SK-N-SH (cell line): Measurements from ENCODE around the gene SOBP. TPM values are rescaled to one million over a fixed set of nuclear protein-coding genes. Genes with fewer than 3 reads are reported as not detected.

Source experiments
- CTCF ChIA-PET: fragments of 300-600, 350-600 bp; formaldehyde crosslinking; extraction: SDS; loops from one replicate; lab custom pipeline; 2021; lab: Yijun Ruan, JAX
- POLR2A ChIA-PET: fragments of 350-600 bp; sonication (Branson Sonifier 250); formaldehyde crosslinking; extraction: SDS; loops from one replicate; lab custom pipeline; 2020; ENCODE audit warnings: antibody characterized with exemption, inconsistent platforms; lab: Yijun Ruan, JAX
- DNase-seq: peaks from one replicate; pipeline ENCODE4 v3.0.0; 2012
- H2AFZ ChIP-seq: fragments of 200-600 bp; sonication (generic); 2 replicates; pipeline ENCODE4 v1.8.1; 2016; ENCODE audit warnings: antibody characterized with exemption, mild to moderate bottlenecking, low read depth
- H3F3A ChIP-seq: fragments of 200-600 bp; sonication (generic); replicated peaks from 2 replicates; pipeline ENCODE3; 2016; ENCODE audit warnings: antibody characterized with exemption, mild to moderate bottlenecking; ENCODE audit not compliant: insufficient read depth
- H3K27ac ChIP-seq, 2 experiments: fragments of 200-500 bp in 1 of 2; fragments of 200-600 bp in 1 of 2; sonication (Bioruptor generic) in 1 of 2; sonication (generic), shearing (Covaris generic) in 1 of 2; 2 replicates each; pipeline versions ENCODE4 v1.5.1 to v1.6.1; 2014 to 2016; ENCODE audit warnings: low read depth in 2 of 2, inconsistent platforms in 1 of 2, low read length in 1 of 2, mild to moderate bottlenecking in 1 of 2, mixed read lengths in 1 of 2
- H3K27me3 ChIP-seq: fragments of 200-600 bp; sonication (generic), shearing (Covaris generic); 2 replicates; pipeline ENCODE4 v1.6.1; 2016; ENCODE audit warnings: mixed run types; ENCODE audit not compliant: insufficient read depth
- H3K36me3 ChIP-seq, 2 experiments: fragments of 200-500 bp in 1 of 2; fragments of 200-600 bp in 1 of 2; sonication (Bioruptor generic) in 1 of 2; sonication (generic) in 1 of 2; replicated peaks in 1 of 2; 2 replicates each; pipeline versions ENCODE3 to v1.5.1; 2014 to 2016; ENCODE audit warnings: low read length in 1 of 2, mild to moderate bottlenecking in 1 of 2; ENCODE audit not compliant: insufficient read depth in 2 of 2, control insufficient read depth in 1 of 2
- H3K4me1 ChIP-seq, 2 experiments: fragments of 200-500 bp in 1 of 2; fragments of 200-600 bp in 1 of 2; sonication (Bioruptor generic) in 1 of 2; sonication (generic), shearing (Covaris generic) in 1 of 2; 2 replicates each; pipeline versions ENCODE4 v1.5.1 to v1.6.1; 2014 to 2016; ENCODE audit warnings: low read depth in 1 of 2, low read length in 1 of 2, mixed run types in 1 of 2; ENCODE audit not compliant: insufficient read depth in 2 of 2, control insufficient read depth in 1 of 2
- H3K4me2 ChIP-seq: fragments of 200-600 bp; sonication (generic), shearing (Covaris generic); 2 replicates; pipeline ENCODE4 v1.6.1; 2017; ENCODE audit warnings: mixed run types
- H3K4me3 ChIP-seq, 2 experiments: fragments of 200-500 bp in 1 of 2; fragments of 200-600 bp in 1 of 2; sonication (Bioruptor generic) in 1 of 2; sonication (generic), shearing (Covaris generic) in 1 of 2; 2 replicates each; pipeline versions ENCODE4 v1.5.1 to v1.8.1; 2014 to 2016; ENCODE audit warnings: low read depth in 2 of 2, inconsistent platforms in 1 of 2, low read length in 1 of 2, mild to moderate bottlenecking in 1 of 2, mixed read lengths in 1 of 2, moderate library complexity in 1 of 2
- H3K79me2 ChIP-seq: fragments of 200-600 bp; sonication (generic); 2 replicates; pipeline ENCODE4 v1.8.1; 2017; ENCODE audit warnings: mild to moderate bottlenecking; ENCODE audit not compliant: insufficient read depth
- H3K9ac ChIP-seq: fragments of 200-600 bp; sonication (generic); 2 replicates; pipeline ENCODE4 v1.6.1; 2017; ENCODE audit warnings: mixed run types
- H3K9me2 ChIP-seq: fragments of 200-600 bp; sonication (generic); 2 replicates; pipeline ENCODE4 v1.6.1; 2017; ENCODE audit warnings: mixed run types
- H3K9me3 ChIP-seq: fragments of 200-600 bp; sonication (generic); 2 replicates; pipeline ENCODE4 v1.6.1; 2017; ENCODE audit warnings: mixed run types, mild to moderate bottlenecking, moderate library complexity
- H4K20me1 ChIP-seq: fragments of 200-600 bp; sonication (generic); 2 replicates; pipeline ENCODE4 v1.6.1; 2017; ENCODE audit warnings: mild to moderate bottlenecking, mixed run types; ENCODE audit not compliant: insufficient read depth
- CHD2 ChIP-seq: fragments of 150-350 bp; IDR thresholded peaks from 2 replicates; pipeline ENCODE4 v1.6.1; 2018; ENCODE audit warnings: low read length; ENCODE audit not compliant: partially characterized antibody
- ELF1 ChIP-seq: IDR thresholded peaks from 2 replicates; pipeline ENCODE4 v1.4.0; 2012
- FOXJ3 ChIP-seq: sonication (generic); formaldehyde crosslinking; IDR thresholded peaks from 2 replicates; pipeline ENCODE4 v1.5.1; 2020; ENCODE audit warnings: mild to moderate bottlenecking, missing genetic modification reagents
- GABPA ChIP-seq: IDR thresholded peaks from 2 replicates; pipeline ENCODE4 v1.4.0; 2012; ENCODE audit warnings: low read depth, mild to moderate bottlenecking
- JUND ChIP-seq: IDR thresholded peaks from 2 replicates; pipeline ENCODE4 v1.4.0; 2012
- MEF2A ChIP-seq: IDR thresholded peaks from 2 replicates; pipeline ENCODE4 v1.4.0; 2012; ENCODE audit warnings: low read depth, borderline replicate concordance
- NFIC ChIP-seq: IDR thresholded peaks from 2 replicates; pipeline ENCODE4 v1.4.0; 2012; ENCODE audit warnings: borderline replicate concordance
- NRF1 ChIP-seq: IDR thresholded peaks from 2 replicates; pipeline ENCODE4 v1.6.1; 2012; ENCODE audit warnings: low read depth, mild to moderate bottlenecking, low read length
- RAD21 ChIP-seq: IDR thresholded peaks from 2 replicates; pipeline ENCODE4 v1.6.1; 2012; ENCODE audit warnings: mild to moderate bottlenecking, low read length
- RCOR1 ChIP-seq: fragments of 150-350 bp; IDR thresholded peaks from 2 replicates; pipeline ENCODE4 v1.6.1; 2017; ENCODE audit warnings: antibody characterized with exemption, low read length
- RFX5 ChIP-seq: IDR thresholded peaks from 2 replicates; pipeline ENCODE4 v1.6.1; 2012; ENCODE audit warnings: mild to moderate bottlenecking, improper control_type of control experiment, low read length
- SIN3A ChIP-seq: IDR thresholded peaks from 2 replicates; pipeline ENCODE4 v1.6.1; 2012; ENCODE audit warnings: low read depth, mild to moderate bottlenecking, low read length, moderate library complexity, borderline replicate concordance
- SMC3 ChIP-seq: IDR thresholded peaks from 2 replicates; pipeline ENCODE4 v1.6.1; 2012; ENCODE audit warnings: low read depth, low read length, improper control_type of control experiment
- TAF1 ChIP-seq: IDR thresholded peaks from 2 replicates; pipeline ENCODE4 v1.6.1; 2012; ENCODE audit warnings: low read depth, mild to moderate bottlenecking, low read length, moderate library complexity, borderline replicate concordance
- TCF12 ChIP-seq: IDR thresholded peaks from 2 replicates; pipeline ENCODE4 v1.4.0; 2012
- TEAD4 ChIP-seq: IDR thresholded peaks from 2 replicates; pipeline ENCODE4 v1.4.0; 2012; ENCODE audit warnings: mild to moderate bottlenecking, borderline replicate concordance; ENCODE audit not compliant: insufficient read depth
- USF1 ChIP-seq: IDR thresholded peaks from 2 replicates; pipeline ENCODE4 v1.4.0; 2012; ENCODE audit warnings: low read depth, borderline replicate concordance
- USF2 ChIP-seq: fragments of 150-350 bp; IDR thresholded peaks from 2 replicates; pipeline ENCODE4 v1.6.1; 2017; ENCODE audit warnings: antibody characterized with exemption, low read length, low read depth, borderline replicate concordance
- YY1 ChIP-seq: IDR thresholded peaks from 2 replicates; pipeline ENCODE4 v1.4.0; 2012; ENCODE audit warnings: low read depth, mild to moderate bottlenecking
- WGBS: methylation state at CpG from one replicate; pipeline ENCODE4 v1.1.6; 2017; ENCODE audit warnings: low lambda C conversion rate; 5-methylcytosine and 5-hydroxymethylcytosine counted together
- polyA plus RNA-seq, 3 experiments: library from polyadenylated mRNA; depleted of rRNA; stranded (reverse); fragments of >200 nt; gene quantifications; 2 replicates each; pipeline ENCODE4 v1.2.3, GENCODE V29; 2012
- TF ChIP-seq, protein P1 (sequence below): fragments of 200-600 bp; sonication (generic); IDR thresholded peaks from 2 replicates; pipeline ENCODE4 v1.6.1; 2017; ENCODE audit warnings: antibody characterized with exemption, mild to moderate bottlenecking, moderate library complexity

SOBP gene
- polyA plus RNA-seq, 1 of the 3 experiments (the other 2 are of a cell fraction) = 0.61 TPM

DNA sequence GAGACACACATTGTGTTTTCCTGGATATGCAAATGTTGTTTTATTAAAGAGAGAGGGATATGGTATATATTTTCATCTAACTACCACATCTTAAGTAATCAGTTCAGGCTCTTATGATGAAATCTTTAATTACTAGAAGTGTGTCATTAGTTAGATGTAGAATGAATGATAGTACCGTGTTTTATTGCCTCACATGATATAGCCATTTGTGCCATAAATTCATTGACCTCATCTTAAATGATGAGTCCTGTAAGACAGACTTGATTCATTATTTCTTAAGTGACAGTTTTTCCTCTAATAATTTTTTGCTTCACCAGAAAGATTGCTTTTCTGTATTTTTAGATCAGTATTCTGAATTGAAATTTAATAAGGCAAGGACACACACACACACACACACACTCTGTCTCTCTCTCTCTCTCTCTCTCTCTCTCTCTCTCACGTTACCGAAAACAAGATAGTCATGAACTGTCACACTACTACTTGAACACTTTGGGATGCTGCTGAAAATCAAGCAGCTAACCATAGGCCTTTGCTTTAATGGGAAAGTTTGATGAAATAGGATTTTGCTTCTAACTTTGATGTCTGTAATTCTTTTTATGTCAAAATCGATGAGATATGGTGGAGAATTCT, 140.5 kb downstream of the SOBP start:
- Histone ChIP-seq H4K20me1 (no peaks in the 10 kb centered on the region), H3K36me3 (no peaks in the 10 kb centered on the region), H3K4me3 (no peak overlapping the region), H3K4me2 (no peak overlapping the region), H3K9me2 (no peaks in the 10 kb centered on the region), H3K4me1 (peaks cover 0 to 42% of the 10 kb centered on the region in 2 experiments; a peak in 2 of 4 replicates), H3K27me3 (no peaks in the 10 kb centered on the region), H3K9me3 (no peaks in the 10 kb centered on the region), H3F3A (no peaks in the 10 kb centered on the region), H3K27ac (peak overlapping the region in 1 of 2 experiments; percentile 94; a peak in 2 of 4 replicates), H2AFZ (no peak overlapping the region), H3K9ac (no peak overlapping the region), H3K79me2 (no peaks in the 10 kb centered on the region)
- 79% methylated on average over 4 of the region's 4 CpGs for WGBS
- DNase-seq = no peak
- ChIA-PET POLR2A (interaction anchor here (1.0 kb wide), 1 partner anchor 27 kb away, joined by 3 read pairs; no protein-coding TSS in a partner anchor), CTCF (interaction anchor here (0.8 to 2.4 kb wide), 7 partner anchors 14 to 498 kb away, joined by 3 to 8 read pairs (median 4); partner anchors contain the start of gene SOBP)
- TF ChIP-seq TAF1 (no peak), MEF2A (no peak), JUND (no peak), USF2 (no peak), TEAD4 (no peak), GABPA (no peak)

DNA sequence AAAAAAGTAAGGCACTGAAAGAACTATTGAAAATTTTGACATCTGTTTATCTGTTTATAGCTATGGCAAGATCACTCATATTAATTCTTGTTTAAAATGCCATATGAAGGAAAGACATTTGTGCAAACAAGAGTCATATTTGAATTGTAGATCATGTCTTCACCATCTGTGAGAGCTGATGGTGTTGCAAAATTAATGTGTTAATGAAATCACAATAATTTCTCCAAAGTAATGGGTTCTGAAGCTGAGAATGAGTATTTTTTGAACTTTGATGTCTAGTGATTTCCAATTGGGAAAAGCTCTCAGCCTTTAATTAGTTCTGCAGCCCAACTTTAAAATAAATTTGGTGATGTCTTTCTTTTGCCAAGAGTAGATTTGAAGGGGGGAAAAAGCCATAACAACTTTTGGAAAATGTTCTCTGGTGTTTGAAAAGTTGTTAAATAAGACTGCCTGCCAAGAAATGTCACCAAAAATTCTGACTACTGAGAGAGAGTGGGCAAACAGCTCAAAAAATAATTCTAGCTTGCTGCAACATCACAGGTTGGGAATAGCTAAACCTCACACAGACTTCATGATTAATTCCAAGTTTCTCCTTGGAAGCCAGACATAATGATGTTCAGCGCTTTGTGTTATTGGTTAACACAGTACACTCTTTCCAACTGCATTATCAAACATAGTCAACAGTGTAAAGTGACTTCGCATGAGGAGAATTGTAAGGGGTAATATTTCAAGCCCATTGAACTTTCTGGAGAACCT, 142.6 kb downstream of the SOBP start:
- Histone ChIP-seq H3K36me3 (no peaks in the 10 kb centered on the region), H3K27me3 (no peaks in the 10 kb centered on the region), H3K79me2 (no peaks in the 10 kb centered on the region), H3K4me1 (peaks cover 0 to 33% of the 10 kb centered on the region in 2 experiments; a peak in 2 of 4 replicates), H2AFZ (no peak overlapping the region), H3K4me2 (no peak overlapping the region)
- WGBS = 97% methylated on average over 2 of the region's 2 CpGs
- no peak for DNase-seq
- TF ChIP-seq YY1 (no peak), RAD21 (no peak), USF1 (no peak), CHD2 (no peak), NRF1 (no peak), MEF2A (no peak), SIN3A (no peak), JUND (no peak), ELF1 (no peak), NFIC (no peak), TCF12 (no peak), SMC3 (no peak), FOXJ3 (CRISPR knock-in tag) (no peak), RFX5 (no peak), RCOR1 (no peak)
- TF ChIP-seq, protein P1, sequence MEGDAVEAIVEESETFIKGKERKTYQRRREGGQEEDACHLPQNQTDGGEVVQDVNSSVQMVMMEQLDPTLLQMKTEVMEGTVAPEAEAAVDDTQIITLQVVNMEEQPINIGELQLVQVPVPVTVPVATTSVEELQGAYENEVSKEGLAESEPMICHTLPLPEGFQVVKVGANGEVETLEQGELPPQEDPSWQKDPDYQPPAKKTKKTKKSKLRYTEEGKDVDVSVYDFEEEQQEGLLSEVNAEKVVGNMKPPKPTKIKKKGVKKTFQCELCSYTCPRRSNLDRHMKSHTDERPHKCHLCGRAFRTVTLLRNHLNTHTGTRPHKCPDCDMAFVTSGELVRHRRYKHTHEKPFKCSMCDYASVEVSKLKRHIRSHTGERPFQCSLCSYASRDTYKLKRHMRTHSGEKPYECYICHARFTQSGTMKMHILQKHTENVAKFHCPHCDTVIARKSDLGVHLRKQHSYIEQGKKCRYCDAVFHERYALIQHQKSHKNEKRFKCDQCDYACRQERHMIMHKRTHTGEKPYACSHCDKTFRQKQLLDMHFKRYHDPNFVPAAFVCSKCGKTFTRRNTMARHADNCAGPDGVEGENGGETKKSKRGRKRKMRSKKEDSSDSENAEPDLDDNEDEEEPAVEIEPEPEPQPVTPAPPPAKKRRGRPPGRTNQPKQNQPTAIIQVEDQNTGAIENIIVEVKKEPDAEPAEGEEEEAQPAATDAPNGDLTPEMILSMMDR = no peak
- TF ChIP-seq, all 33 proteins: peak for 0
- Histone ChIP-seq H3K9me3 (no peaks in the 10 kb centered on the region), H4K20me1 (no peaks in the 10 kb centered on the region), H3K9me2 (no peaks in the 10 kb centered on the region), H3K4me3 (no peak overlapping the region), H3K9ac (no peak overlapping the region), H3K27ac (no peak overlapping the region; a peak in 1 of 4 replicates), H3F3A (no peaks in the 10 kb centered on the region)
- CTCF ChIA-PET = interaction anchor here (1.1 to 1.6 kb wide), 4 partner anchors 19 to 314 kb away, joined by 3 to 4 read pairs (median 4); no protein-coding TSS in a partner anchor
- POLR2A ChIA-PET = interaction anchor here (1.4 kb wide), 1 partner anchor 517 kb away, joined by 3 read pairs; the partner anchor contains the start of gene BEND3
